HG02981 (cell line): ENCODE measurements around the gene NUP50.

Experiments used
- ATAC-seq: cut with Tn5 transposase; IDR thresholded peaks from one replicate; pipeline ENCODE4 v1.9.1; 2021; ENCODE audit warnings: mild to moderate bottlenecking, moderate library complexity; ENCODE audit not compliant: unreplicated experiment

NUP50 gene, protein sequence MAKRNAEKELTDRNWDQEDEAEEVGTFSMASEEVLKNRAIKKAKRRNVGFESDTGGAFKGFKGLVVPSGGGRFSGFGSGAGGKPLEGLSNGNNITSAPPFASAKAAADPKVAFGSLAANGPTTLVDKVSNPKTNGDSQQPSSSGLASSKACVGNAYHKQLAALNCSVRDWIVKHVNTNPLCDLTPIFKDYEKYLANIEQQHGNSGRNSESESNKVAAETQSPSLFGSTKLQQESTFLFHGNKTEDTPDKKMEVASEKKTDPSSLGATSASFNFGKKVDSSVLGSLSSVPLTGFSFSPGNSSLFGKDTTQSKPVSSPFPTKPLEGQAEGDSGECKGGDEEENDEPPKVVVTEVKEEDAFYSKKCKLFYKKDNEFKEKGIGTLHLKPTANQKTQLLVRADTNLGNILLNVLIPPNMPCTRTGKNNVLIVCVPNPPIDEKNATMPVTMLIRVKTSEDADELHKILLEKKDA

GRCh38 chr22:45163451-45164269 lies at the start of gene NUP50:
Gene NUP50, plus strand, starts transcription at chr22:45163925. Its CDS starts 4,253 bp downstream, at chr22:45168178.
- ATAC-seq, result peak; percentile 71

- no peak for ATAC-seq
These were observed 43.3 kb upstream of the NUP50 start for GRCh38 chr22:45120440-45120839.

GRCh38 chr22:45120931-45121330 lies 42.8 kb upstream of the NUP50 start:
- ATAC-seq, result no peak

- ATAC-seq, result no peak
These were observed 39.4 kb upstream of the NUP50 start for GRCh38 chr22:45124176-45124847.

DNA sequence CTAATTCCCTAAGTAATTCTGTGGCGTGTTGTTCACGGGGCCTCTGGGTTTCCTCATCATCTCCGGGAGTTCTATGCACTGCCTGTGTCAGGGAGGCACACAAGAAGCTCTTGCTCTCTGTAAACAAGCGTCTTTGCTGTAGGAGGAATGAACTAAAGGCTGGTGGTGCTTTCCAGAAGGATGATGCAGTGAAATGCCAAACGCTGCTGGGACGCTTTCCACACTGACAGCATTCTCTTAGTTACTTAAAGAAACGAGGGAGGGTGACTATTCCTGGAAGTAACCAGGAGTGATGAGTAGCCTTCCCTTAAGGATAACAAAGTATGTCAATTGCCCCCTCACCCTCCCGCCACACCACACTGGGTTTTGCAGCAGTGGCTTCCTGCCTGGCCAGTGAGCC lies 38.5 kb upstream of the NUP50 start:
- no peak for ATAC-seq

DNA sequence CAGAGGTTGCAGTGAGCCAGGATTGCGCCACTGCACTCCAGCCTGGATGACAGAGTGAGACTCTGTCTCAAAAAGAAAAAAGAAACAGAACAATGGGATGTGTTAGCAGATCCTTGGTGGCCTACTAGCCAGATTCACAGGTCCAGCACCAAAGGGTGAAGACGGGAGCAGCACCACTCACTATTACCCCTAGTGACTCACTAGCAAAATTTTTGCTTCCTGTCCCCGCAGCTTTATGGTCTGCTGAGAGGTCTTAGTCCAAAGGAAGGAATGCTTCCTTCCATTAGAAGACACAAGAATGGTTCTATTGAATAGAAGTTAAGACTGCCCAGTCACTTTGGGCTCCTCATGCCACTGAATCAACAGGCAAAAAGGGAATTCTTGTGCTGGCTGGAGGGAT lies 35.9 kb upstream of the NUP50 start:
- no peak for ATAC-seq

- ATAC-seq, result no peak
These were observed 33.8 kb upstream of the NUP50 start for GRCh38 chr22:45129703-45130524.

DNA sequence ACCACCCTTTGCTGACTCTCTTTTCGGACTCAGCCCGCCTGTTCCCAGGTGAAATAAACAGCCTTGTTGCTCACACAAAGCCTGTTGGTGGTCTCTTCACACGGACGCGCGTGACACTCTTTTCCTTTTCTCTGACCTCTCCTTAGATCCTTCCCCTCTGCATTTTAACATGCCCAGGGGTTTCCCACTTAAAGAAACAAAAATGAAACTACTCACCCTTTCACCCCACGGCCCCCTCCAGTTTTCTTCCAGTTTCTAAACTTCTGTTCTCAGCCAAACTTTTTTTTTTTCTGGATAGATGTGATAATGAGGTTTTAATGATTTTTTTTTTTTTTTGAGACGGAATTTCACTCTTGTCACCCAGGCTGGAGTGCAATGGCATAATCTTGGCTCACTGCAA lies 32.8 kb upstream of the NUP50 start:
- no peak for ATAC-seq

DNA sequence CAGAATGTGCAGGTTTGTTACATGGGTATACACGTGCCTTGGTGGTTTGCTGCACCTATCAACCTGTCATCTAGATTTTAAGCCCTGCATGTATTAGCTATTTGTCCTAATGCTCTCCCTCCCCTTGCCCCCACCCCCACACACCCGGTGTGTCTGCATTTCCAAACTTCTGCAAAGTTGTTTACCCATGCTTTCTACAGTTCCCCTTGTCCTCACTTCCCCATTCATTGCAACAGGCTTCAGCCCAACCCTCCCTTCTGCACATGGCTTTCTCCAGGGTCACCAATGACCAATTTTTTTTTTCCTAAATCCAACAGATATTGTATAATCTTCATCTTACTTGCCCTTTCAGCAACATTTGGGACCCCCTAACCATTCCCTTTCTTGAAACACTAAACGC lies 32.0 kb upstream of the NUP50 start:
- no peak for ATAC-seq

GRCh38 chr22:45134313-45134712 lies 29.4 kb upstream of the NUP50 start:
- ATAC-seq, result no peak

DNA sequence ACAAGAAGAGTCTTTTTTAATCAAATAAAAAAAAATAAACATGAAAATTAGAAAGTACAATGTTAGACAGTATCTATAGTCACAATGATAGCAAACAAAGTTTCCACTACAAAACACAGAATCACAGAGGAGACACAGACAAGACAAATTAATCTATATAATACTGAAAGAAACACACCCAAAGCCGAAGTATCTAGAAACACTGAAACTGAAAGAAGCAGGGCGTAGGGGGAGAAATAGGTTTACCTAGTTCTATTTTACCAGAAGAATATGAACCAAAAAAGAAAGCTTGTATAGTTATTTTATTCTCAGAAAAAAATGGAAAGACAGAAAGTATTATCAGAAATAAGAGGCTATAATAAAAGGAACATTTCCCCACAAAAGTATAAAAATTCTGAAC lies 27.1 kb upstream of the NUP50 start:
- ATAC-seq, result no peak

DNA sequence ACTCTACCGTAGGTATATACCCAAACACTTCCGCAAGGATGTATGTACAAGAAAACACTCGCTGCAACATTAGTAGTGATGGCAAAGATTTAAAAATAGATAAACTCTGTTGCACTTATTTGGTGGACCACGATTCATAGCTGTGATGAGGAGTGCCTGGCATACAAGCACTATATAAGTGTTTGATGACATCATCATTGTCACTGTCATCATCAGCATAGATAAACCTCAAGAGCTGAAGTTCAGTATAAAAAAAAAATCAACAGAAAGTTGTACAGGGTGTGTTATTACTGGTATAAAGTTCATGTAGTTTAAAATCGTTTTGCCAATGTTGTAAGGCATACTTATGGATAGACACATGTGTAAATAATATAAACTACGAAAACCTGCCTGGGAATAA lies 24.0 kb upstream of the NUP50 start:
- ATAC-seq, result no peak

DNA sequence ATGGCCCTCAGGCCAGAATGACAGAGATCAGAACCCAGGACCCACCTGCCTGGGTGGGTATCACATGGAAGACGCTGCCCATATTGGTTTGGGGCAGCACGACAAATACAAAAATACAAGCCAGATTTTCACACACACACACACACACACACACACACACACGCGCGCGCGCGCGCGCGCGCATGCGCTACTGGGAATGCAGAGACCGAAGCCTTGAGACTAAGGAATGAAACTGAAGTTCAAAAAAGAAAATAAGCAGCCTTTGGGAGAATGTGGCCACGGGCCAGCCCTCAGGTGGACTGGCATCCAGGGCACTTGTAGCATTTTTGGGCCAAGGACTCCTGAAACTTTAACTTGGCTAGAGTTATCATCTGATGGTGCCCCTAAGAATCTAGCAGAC lies 21.3 kb upstream of the NUP50 start:
- ATAC-seq, result no peak

DNA sequence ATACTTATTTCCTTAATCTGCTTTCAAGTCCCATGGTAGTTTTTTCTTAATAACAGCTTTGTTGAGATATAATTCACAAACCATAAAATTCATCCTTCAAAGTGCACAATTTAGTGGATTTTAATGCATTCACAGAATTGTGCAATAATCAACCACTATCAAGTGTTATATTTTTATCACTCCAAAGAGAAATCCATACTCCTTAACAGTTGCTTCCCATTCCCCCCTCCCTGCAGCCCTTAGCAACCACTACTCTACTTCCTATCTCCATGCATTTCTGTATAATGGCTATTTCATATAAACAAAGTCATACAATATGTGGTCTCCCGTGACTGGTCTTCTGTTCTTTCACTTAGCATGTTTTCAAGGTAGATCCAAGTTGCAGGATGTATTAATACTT lies 18.8 kb upstream of the NUP50 start:
- ATAC-seq, result no peak

DNA sequence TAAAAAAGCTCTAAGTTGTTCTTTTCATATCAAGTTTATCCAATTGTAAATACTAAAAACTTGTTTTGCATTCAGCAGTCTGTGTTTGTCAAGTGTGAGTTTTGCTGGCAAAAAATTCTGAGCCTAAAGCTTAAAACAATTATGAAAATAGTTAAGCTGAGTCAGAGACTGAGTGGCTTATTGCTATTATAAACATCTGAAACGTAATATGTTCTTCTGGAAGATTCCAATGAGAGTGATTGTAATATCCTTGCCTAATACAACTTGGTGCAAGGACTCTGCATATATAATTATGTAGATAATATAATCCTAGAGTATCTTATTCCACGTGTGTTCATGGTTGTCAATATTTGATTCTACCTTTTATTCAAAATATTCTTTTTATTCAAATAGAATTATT lies 14.1 kb upstream of the NUP50 start:
- no peak for ATAC-seq

DNA sequence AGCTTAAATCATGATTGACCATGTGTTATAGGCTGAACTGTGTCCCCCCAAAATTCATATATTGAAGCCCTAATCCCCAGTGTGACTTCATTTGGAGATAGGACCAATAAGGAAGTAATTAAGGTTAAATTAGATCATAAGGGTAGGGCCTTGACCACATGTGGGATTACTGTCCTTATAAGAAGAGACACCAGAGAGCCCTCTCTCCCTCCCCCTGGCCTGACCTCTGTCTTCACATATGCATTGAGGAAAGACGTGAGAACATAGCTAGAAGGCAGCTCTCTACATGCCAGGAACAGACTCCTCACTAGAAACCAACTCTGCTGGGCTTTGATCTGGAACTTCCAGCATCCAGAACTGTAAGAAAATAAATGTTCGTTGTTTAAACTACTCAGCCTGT lies 13.6 kb upstream of the NUP50 start:
- ATAC-seq, result no peak

GRCh38 chr22:45151503-45151902 lies 12.2 kb upstream of the NUP50 start:
- ATAC-seq, result no peak

- ATAC-seq, result no peak
These were observed 9.3 kb upstream of the NUP50 start for GRCh38 chr22:45154383-45154782.

- ATAC-seq, result no peak
These were observed 8.5 kb upstream of the NUP50 start for GRCh38 chr22:45155050-45155840.

GRCh38 chr22:45157907-45158306 lies 5.8 kb upstream of the NUP50 start:
- ATAC-seq, result no peak
